HepG2 (cell line): ENCODE results near the gene KREMEN1.

ENCODE experiments used
- BRD4 ChIP-seq: sonication (generic); formaldehyde crosslinking; IDR thresholded peaks from 2 replicates; pipeline ENCODE4 v1.4.0; 2020; ENCODE audit warnings: missing genetic modification reagents
- CBX5 ChIP-seq: sonication (generic); formaldehyde crosslinking; IDR thresholded peaks from 2 replicates; pipeline ENCODE4 v1.4.0; 2020; ENCODE audit warnings: missing genetic modification reagents, borderline replicate concordance
- CEBPB ChIP-seq: IDR thresholded peaks from 2 replicates; pipeline ENCODE4 v1.6.1; 2011; ENCODE audit warnings: low read depth, low read length, improper control_type of control experiment, borderline replicate concordance
- CTCF ChIP-seq: sonication (generic); formaldehyde crosslinking; IDR thresholded peaks from 2 replicates; pipeline ENCODE4 v1.5.0; 2020; ENCODE audit warnings: mild to moderate bottlenecking, missing genetic modification reagents, moderate library complexity
- ELF1 ChIP-seq: sonication (generic); formaldehyde crosslinking; IDR thresholded peaks from 2 replicates; pipeline ENCODE4 v1.4.0; 2020; ENCODE audit warnings: missing genetic modification reagents
- GABPA ChIP-seq, 2 experiments: IDR thresholded peaks; 2 replicates each; pipeline ENCODE4 v1.6.1; 2011 to 2016; ENCODE audit warnings: low read depth in 2 of 2, low read length in 1 of 2, missing biosample characterization in 1 of 2, missing genetic modification characterization in 1 of 2
- HNF1B ChIP-seq: sonication (generic); formaldehyde crosslinking; IDR thresholded peaks from 2 replicates; pipeline ENCODE4 v1.5.1; 2020; ENCODE audit warnings: mild to moderate bottlenecking, moderate library complexity, missing genetic modification reagents
- NFATC3 ChIP-seq: sonication (generic); formaldehyde crosslinking; IDR thresholded peaks from 2 replicates; pipeline ENCODE4 v1.5.1; 2020; ENCODE audit warnings: mild to moderate bottlenecking, missing genetic modification reagents
- PREB ChIP-seq: sonication (generic); formaldehyde crosslinking; IDR thresholded peaks from 2 replicates; pipeline ENCODE4 v1.4.0; 2020; ENCODE audit warnings: missing genetic modification reagents
- SMC3 ChIP-seq: IDR thresholded peaks from 2 replicates; pipeline ENCODE4 v1.6.1; 2011; ENCODE audit warnings: low read length, improper control_type of control experiment
- ZNF121 ChIP-seq: sonication (generic); formaldehyde crosslinking; IDR thresholded peaks from 2 replicates; pipeline ENCODE4 v1.5.0; 2020; ENCODE audit warnings: mild to moderate bottlenecking, missing genetic modification reagents
- ZSCAN29 ChIP-seq: sonication (generic); formaldehyde crosslinking; conservative IDR thresholded peaks from 2 replicates; pipeline ENCODE4 v1.4.0; 2020; ENCODE audit warnings: mild to moderate bottlenecking, missing genetic modification reagents

- TF ChIP-seq BRD4 (CRISPR knock-in tag) (no peak), ZSCAN29 (CRISPR knock-in tag) (no peak), CEBPB (no peak), SMC3 (no peak), CBX5 (CRISPR knock-in tag) (no peak), HNF1B (CRISPR knock-in tag) (no peak), ELF1 (CRISPR knock-in tag) (no peak), GABPA (IDR thresholded peaks at IDR 0.05; ENCODE audit: low read depth, low read length) (no peak), GABPA (CRISPR knock-in tag; IDR thresholded peaks at IDR 0.05; ENCODE audit: low read depth) (no peak), ZNF121 (CRISPR knock-in tag) (no peak), PREB (CRISPR knock-in tag) (no peak), CTCF (no peak), NFATC3 (CRISPR knock-in tag) (no peak)
These were observed 10.2 kb downstream of the KREMEN1 start for GRCh38 chr22:29082826-29083545.
